Measurements from ENCODE around the gene OR10G7. TPM values are rescaled to one million over a fixed set of nuclear protein-coding genes. Genes with fewer than 3 reads are reported as not detected.

OR10G7 gene
- not detected for total RNA-seq
- polyA plus RNA-seq = not detected
- long read RNA-seq, donor 1 = 0 reads
- long read RNA-seq, donor 2 = 0 reads
- long read RNA-seq, donor 3 = 0 reads
- long read RNA-seq, donor 4 = 0 reads
- long read RNA-seq, donor 5 = 0 reads
- long read RNA-seq, donor 6 = 0 reads
- long read RNA-seq, donor 7 = 0 reads
- long read RNA-seq, donor 8 = 0 reads
- long read RNA-seq, donor 9 = 0 reads
- long read RNA-seq, donor 10 = 0 reads

GRCh38 chr11:124041254-124041653 is at the start of gene OR10G7:
OR10G7 (minus strand) TSS chr11:124041325; CDS start chr11:124039001, 2,324 bp downstream.
- DNase-seq (ENCODE audit: low read depth in 6 of 9, low spot score in 9 of 9) = no peak
- Histone ChIP-seq H3K9me3 (ENCODE audit: control insufficient read depth in 2 of 2, insufficient read depth in 1 of 2, low read length in 1 of 2) (no peaks in the 10 kb centered on the region), H3K27me3 (ENCODE audit: control insufficient read depth in 2 of 2, insufficient read depth in 1 of 2, low read length in 1 of 2) (no peaks in the 10 kb centered on the region), H3K36me3 (ENCODE audit: control insufficient read depth in 2 of 2, insufficient read depth in 2 of 2, low read length in 1 of 2) (no peaks in the 10 kb centered on the region), H3K4me1 (ENCODE audit: control insufficient read depth in 2 of 2, insufficient read depth in 2 of 2, low read length in 2 of 2) (no peaks in the 10 kb centered on the region), H3K4me3 (ENCODE audit: low read length in 2 of 2) (no peak within 1 kb of the TSS), H3K27ac (ENCODE audit: low read depth in 1 of 2, low read length in 1 of 2) (no peak within 1 kb of the TSS)
- WGBS = 38% methylated on average over 1 of the region's 1 CpG

GRCh38 chr11:124085997-124086846 is 45.1 kb upstream of the OR10G7 start:
- no peak for DNase-seq (ENCODE audit: low read depth in 6 of 9, low spot score in 9 of 9)

DNA sequence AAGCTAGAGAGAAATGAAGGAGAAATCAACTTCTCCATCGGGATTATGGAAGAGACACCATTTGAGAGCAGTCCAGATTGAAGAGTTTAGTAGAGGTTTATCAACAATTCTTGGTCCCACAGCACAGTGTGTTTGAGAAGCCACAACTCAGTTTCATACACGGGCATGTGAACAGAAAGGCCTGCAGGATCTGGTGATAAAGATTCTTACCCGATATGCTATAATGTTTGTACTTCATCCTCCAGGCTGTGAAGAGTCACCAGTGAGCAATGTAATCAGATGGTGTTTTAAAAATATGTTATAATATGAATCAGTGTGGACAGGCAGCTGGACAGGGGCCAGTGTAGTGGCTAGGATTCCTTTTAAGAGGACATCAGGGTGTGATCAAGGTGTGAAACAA is 44.5 kb upstream of the OR10G7 start:
- no peak for DNase-seq (ENCODE audit: low read depth in 6 of 9, low spot score in 9 of 9)
- no peak overlapping the region for H3K4me3 ChIP-seq (ENCODE audit: low read length in 2 of 2)
- H3K27me3 ChIP-seq (ENCODE audit: control insufficient read depth in 2 of 2, insufficient read depth in 1 of 2, low read length in 1 of 2) = no peaks in the 10 kb centered on the region
- H3K4me1 ChIP-seq (ENCODE audit: control insufficient read depth in 2 of 2, insufficient read depth in 2 of 2, low read length in 2 of 2) = no peaks in the 10 kb centered on the region
- no peaks in the 10 kb centered on the region for H3K36me3 ChIP-seq (ENCODE audit: control insufficient read depth in 2 of 2, insufficient read depth in 2 of 2, low read length in 1 of 2)
- WGBS = 95% methylated on average over 3 of the region's 3 CpGs
- H3K27ac ChIP-seq (ENCODE audit: low read depth in 1 of 2, low read length in 1 of 2) = no peak overlapping the region
- H3K9me3 ChIP-seq (ENCODE audit: control insufficient read depth in 2 of 2, insufficient read depth in 1 of 2, low read length in 1 of 2) = no peaks in the 10 kb centered on the region

More at GRCh38 chr11:124085997-124086846, 45.1 kb upstream of the OR10G7 start:
- WGBS = 85% methylated on average over 10 of the region's 10 CpGs
- no peak overlapping the region for H3K4me3 ChIP-seq (ENCODE audit: low read length in 2 of 2)
- H3K9me3 ChIP-seq (ENCODE audit: control insufficient read depth in 2 of 2, insufficient read depth in 1 of 2, low read length in 1 of 2) = no peaks in the 10 kb centered on the region
- no peaks in the 10 kb centered on the region for H3K36me3 ChIP-seq (ENCODE audit: control insufficient read depth in 2 of 2, insufficient read depth in 2 of 2, low read length in 1 of 2)
- no peaks in the 10 kb centered on the region for H3K27me3 ChIP-seq (ENCODE audit: control insufficient read depth in 2 of 2, insufficient read depth in 1 of 2, low read length in 1 of 2)
- H3K4me1 ChIP-seq (ENCODE audit: control insufficient read depth in 2 of 2, insufficient read depth in 2 of 2, low read length in 2 of 2) = no peaks in the 10 kb centered on the region
- no peak overlapping the region for H3K27ac ChIP-seq (ENCODE audit: low read depth in 1 of 2, low read length in 1 of 2)

DNA sequence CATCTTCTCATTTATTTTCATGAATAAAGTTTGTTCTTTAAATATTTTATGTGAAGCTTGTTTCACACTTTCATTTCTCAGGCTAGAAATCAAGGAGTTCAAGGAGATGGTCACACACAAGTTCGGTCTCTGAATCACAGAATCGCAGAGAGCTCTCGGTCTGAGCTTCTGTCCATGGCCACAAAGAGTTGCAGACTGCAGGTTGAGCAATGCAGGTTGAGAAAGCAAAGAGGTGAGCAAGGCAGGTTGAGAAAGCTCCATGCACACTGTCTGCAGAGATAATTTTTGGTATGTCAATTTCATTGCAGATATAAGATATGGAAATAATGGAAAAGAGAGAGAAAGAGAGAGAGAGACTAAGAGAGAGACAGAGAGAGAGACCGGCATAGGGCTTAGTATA is 41.2 kb upstream of the OR10G7 start:
- Histone ChIP-seq H3K9me3 (ENCODE audit: control insufficient read depth in 2 of 2, insufficient read depth in 1 of 2, low read length in 1 of 2) (no peaks in the 10 kb centered on the region), H3K36me3 (ENCODE audit: control insufficient read depth in 2 of 2, insufficient read depth in 2 of 2, low read length in 1 of 2) (no peaks in the 10 kb centered on the region), H3K27me3 (ENCODE audit: control insufficient read depth in 2 of 2, insufficient read depth in 1 of 2, low read length in 1 of 2) (no peaks in the 10 kb centered on the region), H3K4me1 (ENCODE audit: control insufficient read depth in 2 of 2, insufficient read depth in 2 of 2, low read length in 2 of 2) (no peaks in the 10 kb centered on the region), H3K27ac (ENCODE audit: low read depth in 1 of 2, low read length in 1 of 2) (no peak overlapping the region), H3K4me3 (ENCODE audit: low read length in 2 of 2) (no peak overlapping the region)
- DNase-seq (ENCODE audit: low read depth in 6 of 9, low spot score in 9 of 9) = no peak
- WGBS = 94% methylated on average over 4 of the region's 4 CpGs

- no peak for DNase-seq (ENCODE audit: low read depth in 6 of 9, low spot score in 9 of 9)
- no peaks in the 10 kb centered on the region for H3K36me3 ChIP-seq (ENCODE audit: control insufficient read depth in 2 of 2, insufficient read depth in 2 of 2, low read length in 1 of 2)
- H3K4me3 ChIP-seq (ENCODE audit: low read length in 2 of 2) = no peak overlapping the region
- 97% methylated on average over 3 of the region's 3 CpGs for WGBS
- no peak overlapping the region for H3K27ac ChIP-seq (ENCODE audit: low read depth in 1 of 2, low read length in 1 of 2)
- no peaks in the 10 kb centered on the region for H3K9me3 ChIP-seq (ENCODE audit: control insufficient read depth in 2 of 2, insufficient read depth in 1 of 2, low read length in 1 of 2)
- H3K4me1 ChIP-seq (ENCODE audit: control insufficient read depth in 2 of 2, insufficient read depth in 2 of 2, low read length in 2 of 2) = no peaks in the 10 kb centered on the region
- H3K27me3 ChIP-seq (ENCODE audit: control insufficient read depth in 2 of 2, insufficient read depth in 1 of 2, low read length in 1 of 2) = peaks cover 0 to 3% of the 10 kb centered on the region in 2 donors
These were observed 40.4 kb upstream of the OR10G7 start for GRCh38 chr11:124081483-124081882.

GRCh38 chr11:124080327-124081001 is 39.3 kb upstream of the OR10G7 start:
- no peaks in the 10 kb centered on the region for H3K36me3 ChIP-seq (ENCODE audit: control insufficient read depth in 2 of 2, insufficient read depth in 2 of 2, low read length in 1 of 2)
- no peak for DNase-seq (ENCODE audit: low read depth in 6 of 9, low spot score in 9 of 9)
- H3K27ac ChIP-seq (ENCODE audit: low read depth in 1 of 2, low read length in 1 of 2) = no peak overlapping the region
- no peaks in the 10 kb centered on the region for H3K9me3 ChIP-seq (ENCODE audit: control insufficient read depth in 2 of 2, insufficient read depth in 1 of 2, low read length in 1 of 2)
- 93% methylated on average over 8 of the region's 8 CpGs for WGBS
- H3K27me3 ChIP-seq (ENCODE audit: control insufficient read depth in 2 of 2, insufficient read depth in 1 of 2, low read length in 1 of 2) = peaks cover 0 to 13% of the 10 kb centered on the region in 2 donors
- peaks cover 0 to 6% of the 10 kb centered on the region in 2 donors for H3K4me1 ChIP-seq (ENCODE audit: control insufficient read depth in 2 of 2, insufficient read depth in 2 of 2, low read length in 2 of 2)
- no peak overlapping the region for H3K4me3 ChIP-seq (ENCODE audit: low read length in 2 of 2)

- no peak overlapping the region for H3K4me3 ChIP-seq (ENCODE audit: low read length in 2 of 2)
- H3K9me3 ChIP-seq (ENCODE audit: control insufficient read depth in 2 of 2, insufficient read depth in 1 of 2, low read length in 1 of 2) = no peaks in the 10 kb centered on the region
- no peak overlapping the region for H3K27ac ChIP-seq (ENCODE audit: low read depth in 1 of 2, low read length in 1 of 2)
- no peak for DNase-seq (ENCODE audit: low read depth in 6 of 9, low spot score in 9 of 9)
- H3K27me3 ChIP-seq (ENCODE audit: control insufficient read depth in 2 of 2, insufficient read depth in 1 of 2, low read length in 1 of 2) = peaks cover 0 to 17% of the 10 kb centered on the region in 2 donors
- peaks cover 0 to 6% of the 10 kb centered on the region in 2 donors for H3K4me1 ChIP-seq (ENCODE audit: control insufficient read depth in 2 of 2, insufficient read depth in 2 of 2, low read length in 2 of 2)
- H3K36me3 ChIP-seq (ENCODE audit: control insufficient read depth in 2 of 2, insufficient read depth in 2 of 2, low read length in 1 of 2) = no peaks in the 10 kb centered on the region
- WGBS = 91% methylated on average over 8 of the region's 8 CpGs
These were observed 38.7 kb upstream of the OR10G7 start for GRCh38 chr11:124079631-124080326.

DNA sequence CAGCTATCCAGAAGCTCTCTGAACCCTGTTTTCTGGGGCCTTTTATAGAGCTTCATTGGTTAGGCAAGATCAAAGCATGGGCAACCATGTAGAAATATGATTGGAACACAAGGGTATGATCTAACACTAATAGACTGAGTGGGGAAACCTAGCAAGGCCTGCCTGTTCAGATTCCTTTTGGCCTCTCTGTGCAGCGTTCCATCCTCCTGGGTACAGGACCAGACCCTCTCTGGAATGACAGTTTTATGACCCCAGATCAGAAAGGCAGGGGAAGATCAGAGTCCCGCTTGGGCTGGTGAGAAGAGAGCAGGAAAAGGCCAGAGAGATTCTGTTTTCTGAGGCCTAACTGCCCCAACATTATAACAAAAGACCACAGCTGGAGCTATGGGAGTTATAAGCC is 37.5 kb upstream of the OR10G7 start:
- 95% methylated on average over 2 of the region's 2 CpGs for WGBS

More for the DNA sequence above, 37.5 kb upstream of the OR10G7 start:
- no peak for DNase-seq (ENCODE audit: low read depth in 6 of 9, low spot score in 9 of 9)
- Histone ChIP-seq H3K4me1 (ENCODE audit: control insufficient read depth in 2 of 2, insufficient read depth in 2 of 2, low read length in 2 of 2) (peaks cover 0 to 6% of the 10 kb centered on the region in 2 donors), H3K27me3 (ENCODE audit: control insufficient read depth in 2 of 2, insufficient read depth in 1 of 2, low read length in 1 of 2) (peaks cover 0 to 17% of the 10 kb centered on the region in 2 donors), H3K9me3 (ENCODE audit: control insufficient read depth in 2 of 2, insufficient read depth in 1 of 2, low read length in 1 of 2) (no peaks in the 10 kb centered on the region), H3K4me3 (ENCODE audit: low read length in 2 of 2) (no peak overlapping the region), H3K36me3 (ENCODE audit: control insufficient read depth in 2 of 2, insufficient read depth in 2 of 2, low read length in 1 of 2) (no peaks in the 10 kb centered on the region), H3K27ac (ENCODE audit: low read depth in 1 of 2, low read length in 1 of 2) (no peak overlapping the region)
